ENCODE measurements around the gene P2RY2. TPM values are rescaled to one million over a fixed set of nuclear protein-coding genes. Genes with fewer than 3 reads are reported as not detected.

The P2RY2 gene
- total RNA-seq, 1 donor from 2014 or later = 0.45 TPM

GRCh38 chr11:73249853-73250783 lies 32.0 kb downstream of the P2RY2 start:
- peaks cover 7% of the 10 kb centered on the region for H3K4me1 ChIP-seq
- Mint-ChIP-seq H3K9me3 (no peaks in the 10 kb centered on the region), H3K27ac (no peak overlapping the region), H3K36me3 (no peaks in the 10 kb centered on the region), H3K27me3 (ENCODE audit: insufficient read depth, low read depth) (peaks cover 6% of the 10 kb centered on the region), H3K4me1 (peaks cover 13% of the 10 kb centered on the region), H3K4me3 (no peak overlapping the region)
- no peak for DNase-seq (ENCODE audit: low spot score)
- H3K27me3 ChIP-seq = no peaks in the 10 kb centered on the region
- no peaks in the 10 kb centered on the region for H4K20me1 ChIP-seq (ENCODE audit: low read depth)
- H3K27ac ChIP-seq = no peak overlapping the region
- no peaks in the 10 kb centered on the region for H3K9me3 ChIP-seq (ENCODE audit: low read depth)
- H2AFZ ChIP-seq (replicated peaks) = no peak overlapping the region
- no peak overlapping the region for H3K4me2 ChIP-seq
- H3K9ac ChIP-seq = no peak overlapping the region
- H3K4me3 ChIP-seq = no peak overlapping the region
- no peaks in the 10 kb centered on the region for H3K79me2 ChIP-seq (ENCODE audit: low read depth)
- H3K36me3 ChIP-seq = no peaks in the 10 kb centered on the region
- peaks cover 23% of the 10 kb centered on the region for H3F3A ChIP-seq (ENCODE audit: low read depth)
- no peak for TF ChIP-seq EZH2 (IDR thresholded peaks at IDR 0.05)
- TF ChIP-seq CTCF (IDR thresholded peaks at IDR 0.05) = no peak
- TF ChIP-seq EZH2phosphoT487 (IDR thresholded peaks at IDR 0.05) = no peak

- no peak overlapping the region for H3K4me3 Mint-ChIP-seq
- Histone ChIP-seq H3K4me3 (no peak overlapping the region), H3K9me3 (ENCODE audit: low read depth) (no peaks in the 10 kb centered on the region), H3K9ac (no peak overlapping the region), H3K4me2 (no peak overlapping the region), H2AFZ (replicated peaks) (no peak overlapping the region), H3K27ac (no peak overlapping the region), H3K79me2 (ENCODE audit: low read depth) (no peaks in the 10 kb centered on the region), H3K36me3 (no peaks in the 10 kb centered on the region), H3F3A (ENCODE audit: low read depth) (peaks cover 20% of the 10 kb centered on the region), H4K20me1 (ENCODE audit: low read depth) (no peaks in the 10 kb centered on the region), H3K4me1 (peaks cover 5% of the 10 kb centered on the region), H3K27me3 (no peaks in the 10 kb centered on the region)
- H3K27me3 Mint-ChIP-seq (ENCODE audit: insufficient read depth, low read depth) = peaks cover 8% of the 10 kb centered on the region
- H3K27ac Mint-ChIP-seq = no peak overlapping the region
- no peaks in the 10 kb centered on the region for H3K9me3 Mint-ChIP-seq
- H3K36me3 Mint-ChIP-seq = no peaks in the 10 kb centered on the region
- DNase-seq (ENCODE audit: low spot score) = peak; percentile 42
- TF ChIP-seq CTCF (IDR thresholded peaks at IDR 0.05) = peak; percentile 32
- TF ChIP-seq EZH2phosphoT487 (IDR thresholded peaks at IDR 0.05) = no peak
- H3K4me1 Mint-ChIP-seq = peaks cover 7% of the 10 kb centered on the region
These were observed 34.6 kb downstream of the P2RY2 start for GRCh38 chr11:73252577-73253191.

GRCh38 chr11:73257342-73258103 lies 39.4 kb downstream of the P2RY2 start:
- H3K4me3 ChIP-seq = no peak overlapping the region
- peaks cover 7% of the 10 kb centered on the region for H3K27me3 ChIP-seq
- peak; percentile 54 for DNase-seq (ENCODE audit: low spot score)
- Mint-ChIP-seq H3K4me1 (peaks cover 22% of the 10 kb centered on the region), H3K4me3 (peak overlapping the region; percentile 73), H3K36me3 (no peaks in the 10 kb centered on the region), H3K27ac (peak overlapping the region; percentile 94), H3K9me3 (no peaks in the 10 kb centered on the region), H3K27me3 (ENCODE audit: insufficient read depth, low read depth) (peaks cover 9% of the 10 kb centered on the region)
- H3K9ac ChIP-seq = no peak overlapping the region
- H3K36me3 ChIP-seq = no peaks in the 10 kb centered on the region
- H3K4me1 ChIP-seq = peaks cover 12% of the 10 kb centered on the region
- no peaks in the 10 kb centered on the region for H3K79me2 ChIP-seq (ENCODE audit: low read depth)
- peak overlapping the region; percentile 57 for H2AFZ ChIP-seq (replicated peaks)
- no peaks in the 10 kb centered on the region for H3K9me3 ChIP-seq (ENCODE audit: low read depth)
- TF ChIP-seq EZH2phosphoT487 (IDR thresholded peaks at IDR 0.05) (no peak), EZH2 (IDR thresholded peaks at IDR 0.05) (no peak), CTCF (IDR thresholded peaks at IDR 0.05) (no peak)
- peaks cover 5% of the 10 kb centered on the region for H3F3A ChIP-seq (ENCODE audit: low read depth)
- H4K20me1 ChIP-seq (ENCODE audit: low read depth) = no peaks in the 10 kb centered on the region
- H3K27ac ChIP-seq = no peak overlapping the region
- H3K4me2 ChIP-seq = peak overlapping the region; percentile 42

All from neural progenitor cell (in vitro differentiated cells).